GM19324 (cell line): ENCODE measurements around the gene SERPINB7.
"Not testable (repeated sequence)": the region's sequence is repeated elsewhere in the genome, so short reads cannot be mapped to it uniquely, and the experiment has no call there.

ENCODE experiments used
- ATAC-seq: cut with Tn5 transposase; IDR thresholded peaks from one replicate; pipeline ENCODE4 v1.9.1; 2021; ENCODE audit warnings: mild to moderate bottlenecking, moderate library complexity; ENCODE audit not compliant: unreplicated experiment, low FRiP score

The SERPINB7 gene, protein sequence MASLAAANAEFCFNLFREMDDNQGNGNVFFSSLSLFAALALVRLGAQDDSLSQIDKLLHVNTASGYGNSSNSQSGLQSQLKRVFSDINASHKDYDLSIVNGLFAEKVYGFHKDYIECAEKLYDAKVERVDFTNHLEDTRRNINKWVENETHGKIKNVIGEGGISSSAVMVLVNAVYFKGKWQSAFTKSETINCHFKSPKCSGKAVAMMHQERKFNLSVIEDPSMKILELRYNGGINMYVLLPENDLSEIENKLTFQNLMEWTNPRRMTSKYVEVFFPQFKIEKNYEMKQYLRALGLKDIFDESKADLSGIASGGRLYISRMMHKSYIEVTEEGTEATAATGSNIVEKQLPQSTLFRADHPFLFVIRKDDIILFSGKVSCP

DNA sequence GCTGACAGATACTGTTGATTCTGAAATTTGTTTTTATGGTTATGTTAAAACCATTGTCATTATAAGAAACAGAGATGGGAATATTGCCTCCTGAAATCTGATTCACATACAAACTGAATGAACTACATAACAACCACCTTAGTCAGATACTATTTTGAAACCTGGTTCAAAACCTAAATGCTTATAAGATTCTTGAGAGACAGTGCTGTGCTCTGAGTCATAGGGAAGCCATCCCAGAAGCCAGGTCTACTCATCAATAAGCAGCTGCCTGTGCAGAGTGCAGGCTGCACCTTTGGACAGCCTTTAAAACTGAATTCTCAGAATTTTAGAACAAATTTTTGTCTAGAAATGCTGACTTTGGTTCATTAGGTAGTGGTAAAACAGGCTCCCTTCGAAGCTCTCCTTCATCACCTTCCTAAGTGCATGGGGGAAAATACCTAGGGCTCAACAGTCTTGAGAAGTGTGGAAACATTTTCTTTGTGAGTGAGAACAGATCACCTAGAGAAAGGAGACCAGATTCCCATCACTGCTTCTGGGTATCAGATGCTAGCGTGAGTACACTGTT lies at the start of gene SERPINB7:
SERPINB7 (plus strand) TSS at position 253 of the 565 bp plus-strand sequence. CDS start 6,955 bp downstream, outside the sequence.
- ATAC-seq, result no peak

DNA sequence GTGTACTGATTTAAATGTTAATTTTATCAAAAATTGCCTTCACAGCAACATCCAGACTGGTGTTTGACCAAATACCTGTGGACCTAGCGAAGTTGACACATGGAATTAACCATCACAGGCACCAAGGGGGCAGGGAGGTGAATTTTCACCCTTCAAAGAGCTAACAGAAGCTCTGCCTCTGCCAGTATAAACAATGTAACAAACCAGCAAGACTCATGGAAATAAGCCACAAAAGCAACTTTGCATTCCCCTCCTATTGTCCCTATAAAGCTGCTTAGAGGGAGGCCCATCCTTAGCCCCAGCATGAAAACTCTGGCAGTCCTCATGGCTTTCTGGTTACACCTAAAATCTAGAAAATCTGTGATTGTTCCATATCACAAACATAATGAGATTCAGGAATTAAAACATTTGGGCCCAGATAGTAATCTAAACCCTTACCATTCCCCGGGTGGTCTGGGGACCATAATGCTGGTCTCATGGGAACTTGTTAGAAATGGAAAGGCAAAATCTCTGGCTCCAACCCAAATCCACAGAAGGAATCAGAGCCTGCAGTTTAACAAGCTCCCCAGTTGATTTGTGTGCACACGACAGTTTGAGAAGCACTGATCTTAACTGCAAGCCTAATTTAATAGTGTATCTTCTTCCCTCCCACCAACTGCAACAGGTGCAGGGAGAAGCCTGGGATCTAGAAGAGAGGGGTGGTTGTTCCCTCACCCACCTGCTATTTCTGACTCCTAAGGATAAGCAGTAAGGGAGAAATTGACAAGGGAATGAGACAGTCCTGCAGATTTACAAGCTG lies 49.3 kb upstream of the SERPINB7 start:
- no peak for ATAC-seq

DNA sequence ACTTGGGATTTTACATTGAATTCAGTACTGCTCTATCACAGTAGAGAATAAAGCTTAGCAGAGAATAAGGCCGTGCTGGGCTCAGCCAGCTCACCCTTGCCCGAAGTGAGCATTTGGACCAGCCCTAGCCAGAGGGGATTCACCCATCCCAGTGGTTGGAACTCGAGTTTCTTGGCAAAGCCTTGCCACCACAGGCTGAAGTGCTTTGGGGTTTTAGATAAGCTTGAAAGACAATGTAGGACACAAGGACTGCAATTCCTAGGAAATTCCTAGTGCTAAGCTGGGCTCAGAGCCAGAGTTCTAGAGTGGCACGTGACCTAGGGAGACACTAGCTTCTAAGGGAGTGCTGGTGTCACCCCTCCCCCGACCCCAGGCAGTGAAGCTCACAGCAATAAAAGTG lies 44.4 kb upstream of the SERPINB7 start:
- no peak for ATAC-seq

DNA sequence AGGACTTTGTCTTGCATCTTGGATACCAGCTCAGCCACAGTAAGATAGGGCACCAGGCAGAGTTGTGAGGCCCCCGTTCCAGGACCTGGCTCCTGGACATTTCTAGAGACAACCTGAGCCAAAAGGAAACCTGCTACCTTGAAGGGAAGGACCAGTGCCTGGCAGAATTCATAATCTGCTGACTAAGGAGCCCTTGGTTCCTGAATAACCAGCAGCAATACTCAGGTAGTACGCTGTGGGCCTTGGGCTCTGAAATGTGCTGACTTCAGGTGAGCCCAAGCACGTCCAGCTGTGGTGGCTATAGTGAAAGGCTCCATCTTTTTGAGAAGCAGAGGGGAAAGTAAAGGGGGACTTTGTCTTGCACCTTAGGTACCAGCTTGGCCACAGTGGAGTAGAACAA lies 44.0 kb upstream of the SERPINB7 start:
- no peak for ATAC-seq

DNA sequence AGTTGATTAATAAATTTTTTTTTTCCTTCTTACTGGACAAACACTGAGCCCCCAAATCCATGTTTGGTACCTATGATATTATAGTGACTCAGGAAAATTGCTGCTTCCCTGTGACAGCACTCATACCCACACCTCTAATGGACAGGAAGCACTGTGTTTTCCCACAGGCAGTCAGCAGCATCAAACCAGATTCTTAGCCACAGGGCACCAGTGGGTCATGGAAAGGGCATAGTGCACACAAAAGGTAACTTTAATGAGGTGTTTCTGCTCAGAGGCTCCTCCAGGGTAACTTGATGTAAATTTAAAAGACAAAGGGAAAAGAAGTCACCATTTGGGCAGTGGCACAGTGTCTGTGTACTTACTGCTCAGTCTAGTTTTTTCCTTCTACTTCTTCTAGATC lies 38.3 kb upstream of the SERPINB7 start:
- no peak for ATAC-seq

DNA sequence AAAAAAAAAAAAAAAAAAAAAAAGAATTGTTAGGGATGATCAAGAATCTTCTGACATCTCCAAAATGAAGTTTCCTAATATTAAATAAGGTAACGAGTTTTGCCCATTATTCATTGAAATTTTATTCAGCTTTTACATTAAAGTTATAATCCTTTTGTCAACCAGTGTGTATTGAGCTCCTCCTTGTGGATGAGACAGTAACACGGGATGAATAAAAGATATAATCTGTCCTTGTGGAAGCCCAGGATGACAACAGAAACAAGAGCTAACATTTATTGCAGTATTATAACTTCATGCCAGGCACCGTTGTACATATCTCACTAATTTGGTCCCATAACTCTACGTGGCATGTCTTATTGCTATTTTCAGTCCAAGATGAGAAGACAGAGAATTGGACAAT lies 33.4 kb upstream of the SERPINB7 start:
- ATAC-seq, result no peak

DNA sequence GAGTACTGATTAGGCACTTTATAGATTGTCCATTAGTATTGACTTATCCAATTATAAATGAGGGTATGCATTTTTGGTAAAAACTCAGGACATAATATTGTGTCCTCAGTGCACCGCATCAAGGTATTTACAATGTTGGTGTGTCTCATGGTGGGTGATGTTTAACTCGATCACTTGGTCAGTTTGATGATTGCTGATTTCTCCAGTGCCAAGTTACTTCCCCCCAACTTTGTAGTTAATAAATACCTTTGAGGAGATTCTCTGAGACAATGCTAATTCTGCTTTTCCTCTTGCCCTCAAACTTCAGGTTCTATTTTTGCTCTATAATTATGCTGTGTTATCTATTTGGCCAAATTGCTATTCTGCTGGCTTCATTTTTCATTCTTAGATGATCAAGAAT lies 28.2 kb upstream of the SERPINB7 start:
- no peak for ATAC-seq

DNA sequence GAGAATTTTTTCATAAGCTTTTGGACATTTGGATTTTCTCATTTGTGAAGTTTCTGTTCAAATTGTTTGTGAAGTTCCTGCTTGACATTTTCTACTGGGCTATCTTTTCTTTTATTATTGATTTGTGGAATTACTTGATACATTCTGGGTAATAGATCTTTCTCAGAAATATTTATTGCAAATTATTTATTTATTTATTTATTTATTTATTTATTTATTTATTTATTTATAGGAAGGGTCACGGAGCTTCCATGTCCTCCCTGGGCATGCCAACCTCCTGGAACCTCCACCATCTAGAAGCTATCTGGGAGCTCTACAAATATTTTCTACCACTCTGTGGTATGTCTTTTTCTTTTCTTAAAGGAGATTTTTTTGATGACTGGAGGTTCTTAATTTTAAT lies 25.7 kb upstream of the SERPINB7 start:
- ATAC-seq, result no peak

DNA sequence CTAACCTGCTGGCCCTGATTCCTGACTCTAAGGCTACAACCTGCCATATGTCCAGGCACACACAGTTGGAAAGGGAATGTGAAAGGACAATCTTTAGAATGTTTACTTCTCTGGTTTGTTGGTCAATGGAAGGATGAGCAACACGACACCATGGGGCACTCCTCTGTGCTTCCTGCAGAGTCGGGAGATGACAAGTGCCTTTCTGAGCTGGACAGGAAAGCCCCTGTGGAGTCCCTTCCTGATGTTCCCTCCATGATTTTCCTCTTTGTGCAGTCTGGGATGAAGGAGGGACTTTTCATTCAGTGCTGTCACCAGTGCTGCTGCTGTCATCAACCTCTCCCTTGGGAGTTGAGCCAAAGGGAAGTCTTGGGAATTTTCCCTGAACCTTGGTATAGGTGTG lies 22.6 kb upstream of the SERPINB7 start:
- ATAC-seq, result no peak

DNA sequence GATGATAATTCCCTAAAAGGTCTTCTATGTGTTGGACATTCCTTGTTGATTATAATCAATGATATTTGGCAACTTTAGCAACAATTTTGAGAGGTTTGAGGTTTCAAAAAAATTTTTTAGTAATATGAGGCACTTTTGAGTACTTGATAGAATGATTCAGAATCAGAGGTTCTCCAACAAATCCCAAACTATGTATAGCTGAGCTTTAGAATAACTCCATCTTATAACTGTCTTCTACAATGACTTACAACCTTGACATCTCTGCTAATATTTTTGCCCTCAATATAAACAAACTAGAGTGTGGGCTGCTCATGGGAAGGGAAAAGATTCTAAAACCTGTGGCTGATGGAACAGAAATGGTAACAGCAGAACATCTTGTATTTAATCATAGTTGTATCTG lies 21.5 kb upstream of the SERPINB7 start:
- ATAC-seq, result no peak

DNA sequence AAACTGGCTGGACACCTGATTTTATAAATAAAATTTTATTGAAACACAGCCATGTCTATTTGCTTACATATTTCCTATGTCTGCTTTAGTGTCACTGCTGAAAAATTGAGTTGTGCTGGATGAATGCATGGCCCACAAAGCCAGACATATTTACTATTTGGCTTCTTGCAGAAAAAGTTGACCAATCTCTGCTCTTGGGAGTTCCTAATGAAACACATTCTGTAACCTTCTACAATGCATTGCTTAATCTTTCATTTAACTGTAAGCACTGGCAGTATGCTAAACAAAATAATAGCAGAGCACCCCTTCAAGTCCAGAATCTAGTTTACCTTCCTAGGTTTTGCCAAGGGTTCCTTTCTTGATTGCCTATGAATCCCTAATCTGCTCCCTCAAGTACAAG lies 17.7 kb upstream of the SERPINB7 start:
- no peak for ATAC-seq

DNA sequence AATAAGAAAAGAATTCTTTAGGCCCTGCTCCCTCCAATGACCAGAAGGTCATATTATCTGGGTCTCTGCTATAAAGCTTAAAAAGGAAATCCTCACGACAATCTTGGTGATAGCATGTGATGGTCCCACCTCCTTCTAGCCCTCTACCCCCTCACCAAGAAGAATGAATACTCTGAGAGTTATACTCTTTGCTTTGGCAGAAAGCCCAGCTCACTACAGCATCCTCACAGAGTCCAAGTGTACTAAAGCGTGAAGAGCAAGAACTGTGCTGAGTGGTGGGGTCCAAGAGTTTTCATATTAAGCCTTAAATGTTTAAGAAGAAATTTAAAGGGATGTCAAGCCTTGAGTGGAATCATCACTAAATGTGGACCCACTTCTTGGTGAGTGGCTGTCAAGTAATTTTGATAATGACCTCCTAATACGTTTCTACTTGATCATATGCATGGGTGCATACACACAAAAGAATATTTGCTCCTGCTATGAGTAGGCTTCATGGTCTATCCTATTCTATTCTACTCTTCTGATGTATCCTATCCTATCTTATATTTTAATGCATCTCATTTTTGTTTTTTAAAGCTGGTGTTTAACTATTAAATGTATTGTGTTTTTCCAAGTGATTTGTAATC lies 16.5 kb upstream of the SERPINB7 start:
- no peak for ATAC-seq

DNA sequence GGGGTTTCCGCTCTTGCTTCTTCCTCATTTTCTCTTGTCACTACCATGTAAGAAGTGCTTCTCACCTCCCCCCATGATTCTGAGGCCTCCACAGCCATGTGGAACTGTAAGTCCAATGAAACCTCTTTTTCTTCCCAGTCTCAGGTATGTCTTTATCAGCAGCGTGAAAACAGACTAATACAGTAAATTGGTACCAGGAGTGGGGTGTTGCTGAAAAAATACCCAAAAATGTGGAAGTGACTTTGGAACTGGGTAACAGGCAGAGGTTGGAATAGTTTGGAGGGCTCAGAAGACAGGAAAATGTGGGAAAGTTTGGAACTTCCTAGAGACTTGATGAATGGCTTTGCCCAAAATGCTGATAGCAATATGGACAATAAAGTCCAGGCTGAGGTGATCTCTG lies 15.4 kb upstream of the SERPINB7 start:
- not testable (repeated sequence) for ATAC-seq

DNA sequence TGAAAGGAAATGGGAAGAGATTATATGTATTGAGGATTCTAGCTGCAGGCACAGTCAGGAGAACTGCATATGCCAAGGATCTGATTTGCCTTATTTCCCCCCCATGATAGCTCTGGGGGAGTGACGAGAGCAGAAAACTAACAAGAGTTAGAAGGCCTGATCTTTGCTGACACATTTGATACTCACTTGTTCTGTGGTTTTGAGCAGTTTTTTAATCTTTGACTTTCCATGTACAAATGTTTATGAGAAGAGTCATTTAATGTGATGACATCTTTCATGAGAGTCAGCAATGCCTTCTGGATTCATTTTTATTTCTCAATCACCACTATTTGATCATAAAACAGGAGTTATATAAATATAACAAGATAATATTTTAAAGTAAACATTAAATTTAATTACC lies 12.7 kb upstream of the SERPINB7 start:
- ATAC-seq, result no peak

DNA sequence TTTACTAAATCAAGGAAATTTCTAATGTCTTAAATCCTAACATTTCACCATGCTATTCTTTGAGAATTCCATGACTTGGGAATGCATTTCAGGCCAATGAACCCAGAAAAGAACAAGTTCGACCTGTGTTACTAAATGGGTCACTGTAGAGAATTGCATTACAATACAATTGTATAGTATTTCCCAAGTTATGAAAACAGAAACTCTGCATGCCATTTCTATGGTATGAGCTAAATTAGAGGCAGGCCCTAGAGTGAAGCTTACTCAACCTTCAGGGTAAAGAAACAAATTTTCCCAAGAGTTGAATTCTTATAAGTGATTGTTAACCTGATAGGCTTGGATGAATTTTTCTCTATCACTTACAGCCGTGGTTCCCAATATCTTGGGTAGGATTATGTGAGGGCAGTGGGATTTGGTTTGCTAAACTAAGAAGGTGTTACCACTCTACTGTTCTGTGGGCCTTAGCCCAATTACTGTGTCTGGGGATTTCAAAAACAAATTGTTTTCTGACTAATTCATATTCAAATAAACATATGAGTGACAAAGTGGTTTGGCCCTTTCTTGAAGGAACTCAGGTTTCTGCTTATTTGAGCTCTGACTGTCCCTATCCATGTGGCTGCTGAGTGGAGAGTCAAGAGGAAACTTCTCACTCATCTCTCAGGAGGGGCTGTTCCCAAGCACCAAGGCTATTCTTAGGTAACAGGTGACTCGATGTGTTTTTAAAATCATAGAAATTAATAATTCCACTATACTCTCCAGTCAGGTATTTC lies 11.2 kb upstream of the SERPINB7 start:
- ATAC-seq, result no peak

DNA sequence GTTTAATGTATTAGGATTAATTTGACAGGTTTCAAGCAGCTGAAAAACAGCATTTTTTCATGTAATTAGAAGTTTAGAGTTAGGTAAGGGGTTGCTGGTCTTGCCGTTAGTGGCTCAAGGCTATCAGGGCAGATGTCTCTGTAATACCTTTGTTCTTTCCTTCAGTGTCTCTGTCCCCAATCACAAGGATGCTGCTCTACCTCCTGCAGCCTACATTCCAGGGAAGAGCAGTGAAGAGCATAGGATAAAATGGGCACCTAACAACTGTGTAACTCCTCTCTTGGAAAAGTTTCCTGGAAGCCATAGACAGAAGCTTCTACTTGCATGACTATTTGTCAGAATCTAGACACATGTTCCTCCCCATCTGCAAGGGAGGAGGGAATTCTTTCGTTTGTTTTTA lies 9.4 kb upstream of the SERPINB7 start:
- no peak for ATAC-seq

DNA sequence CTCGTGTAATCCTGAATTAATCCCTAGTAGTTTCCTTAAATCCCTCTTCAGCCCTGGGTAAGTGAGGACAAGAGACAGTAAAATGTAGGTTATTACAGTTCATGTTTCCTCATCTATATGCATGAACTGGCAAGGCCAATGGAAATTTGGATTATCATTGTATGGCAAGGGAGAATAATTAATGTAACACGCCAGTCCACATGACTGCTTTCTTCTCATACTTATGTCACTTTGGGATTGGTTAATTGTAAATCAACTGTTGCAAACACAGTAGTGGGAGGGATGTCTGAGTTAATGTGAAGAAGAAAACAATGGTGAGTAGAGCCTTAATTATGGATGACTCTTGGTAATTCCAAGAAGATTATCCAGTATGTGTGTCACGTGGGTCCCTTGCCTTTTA lies 1.7 kb upstream of the SERPINB7 start:
- no peak for ATAC-seq

DNA sequence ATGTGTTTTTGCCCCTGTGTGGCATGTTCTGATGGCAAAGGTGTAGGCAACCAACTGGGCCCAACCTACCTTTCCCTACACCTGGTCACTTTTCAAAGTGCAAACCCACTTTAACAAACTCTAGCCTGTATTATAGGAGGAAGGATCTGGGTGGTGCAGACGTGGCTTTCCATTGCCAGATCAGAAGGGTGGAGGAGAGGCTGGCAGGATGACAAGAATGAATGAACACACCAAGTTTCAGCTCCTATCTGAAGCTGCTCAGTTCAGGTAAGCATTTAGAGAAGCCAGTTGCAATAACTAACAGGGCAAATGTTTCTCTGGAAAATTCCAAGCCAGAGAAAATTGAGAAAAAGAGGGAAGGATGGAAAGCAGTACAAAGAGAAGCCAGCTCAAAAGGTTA lies 707 bp upstream of the SERPINB7 start:
- no peak for ATAC-seq

DNA sequence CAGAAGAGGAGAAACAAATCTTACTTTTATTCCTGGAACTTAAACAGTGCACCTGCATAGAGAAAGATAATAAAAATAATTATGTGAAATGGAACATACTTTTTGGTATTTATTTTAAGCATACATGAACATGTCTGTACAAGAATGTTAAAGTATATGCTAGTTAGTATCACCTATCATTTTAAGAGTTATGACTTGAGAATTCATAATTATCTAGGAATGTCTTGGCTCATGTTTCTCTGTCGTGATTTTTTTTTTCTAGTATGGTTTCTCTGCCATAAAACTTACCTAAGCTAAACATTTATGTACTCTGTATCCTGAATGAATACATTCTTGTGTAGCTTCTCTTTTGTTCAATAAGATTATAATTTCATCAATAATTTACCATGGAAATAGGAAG lies 4.2 kb downstream of the SERPINB7 start:
- no peak for ATAC-seq

DNA sequence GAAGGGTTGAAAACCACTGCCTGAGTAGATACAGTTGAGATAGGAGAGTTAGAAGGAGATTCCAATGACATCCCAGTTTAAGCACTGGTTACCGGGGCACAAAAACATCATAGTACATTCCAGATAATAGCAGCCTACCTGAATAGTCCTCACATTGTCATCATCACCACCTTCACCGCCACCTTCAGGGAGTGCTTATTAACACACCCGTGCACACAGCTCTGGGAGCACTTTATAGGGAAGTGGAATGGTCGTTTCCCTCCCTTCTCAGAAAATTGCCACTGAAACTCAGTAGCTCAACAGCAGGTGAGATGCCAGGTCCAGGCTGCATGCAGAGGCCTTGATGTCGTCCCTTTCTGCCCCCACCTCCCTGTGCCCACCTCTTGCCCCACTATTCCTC lies 8.2 kb downstream of the SERPINB7 start:
- ATAC-seq, result no peak
